MV-4-11 (cell line): ENCODE data around the gene APLP2.
"Not testable (repeated sequence)": the region's sequence is repeated elsewhere in the genome, so short reads cannot be mapped to it uniquely, and the experiment has no call there.

ENCODE experiments used
- DNase-seq: peaks from one replicate; lab custom pipeline; 2025; lab: John Stamatoyannopoulos, UW

Gene APLP2

DNA sequence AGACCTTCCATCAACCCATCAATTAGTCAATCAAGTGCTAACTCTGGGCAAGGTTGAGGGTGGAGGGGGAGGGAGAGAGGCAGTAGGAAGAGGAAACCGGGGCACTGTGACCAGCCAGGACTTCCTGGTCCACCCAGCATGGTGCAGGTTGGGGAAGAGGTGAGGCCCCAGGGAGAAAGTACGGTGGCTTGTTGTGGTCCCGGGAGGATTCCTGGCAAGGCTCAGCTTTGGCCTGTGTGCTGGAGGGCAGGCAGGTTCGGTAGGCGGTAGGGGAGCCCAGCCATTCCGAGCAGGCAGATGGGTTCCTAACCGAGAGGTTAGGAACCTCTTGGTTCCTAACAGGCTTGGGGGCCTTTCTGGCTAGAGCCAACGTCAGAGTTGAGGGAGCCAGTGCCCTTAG, 100.7 kb downstream of the APLP2 start:
- DNase-seq, result no peak

DNA sequence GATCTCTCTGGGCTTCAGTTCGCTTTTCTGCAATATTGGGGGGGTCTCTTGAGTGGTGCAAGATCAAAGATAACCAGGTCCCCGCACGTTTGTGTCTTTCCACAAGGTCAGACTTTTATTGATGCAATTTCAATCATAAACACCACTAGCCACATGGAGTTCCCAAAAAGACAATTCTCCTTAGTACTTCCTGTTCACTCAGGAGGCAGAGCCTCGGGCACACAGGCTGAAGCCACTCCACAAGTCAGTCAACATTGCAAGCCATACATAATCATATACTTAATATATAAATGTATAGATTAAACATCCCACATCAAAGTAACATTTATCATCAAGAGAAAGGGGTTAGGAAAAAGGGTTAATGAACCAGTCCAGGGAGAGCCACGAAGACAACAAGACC, 101.8 kb downstream of the APLP2 start:
- DNase-seq, result peak; percentile 24

DNA sequence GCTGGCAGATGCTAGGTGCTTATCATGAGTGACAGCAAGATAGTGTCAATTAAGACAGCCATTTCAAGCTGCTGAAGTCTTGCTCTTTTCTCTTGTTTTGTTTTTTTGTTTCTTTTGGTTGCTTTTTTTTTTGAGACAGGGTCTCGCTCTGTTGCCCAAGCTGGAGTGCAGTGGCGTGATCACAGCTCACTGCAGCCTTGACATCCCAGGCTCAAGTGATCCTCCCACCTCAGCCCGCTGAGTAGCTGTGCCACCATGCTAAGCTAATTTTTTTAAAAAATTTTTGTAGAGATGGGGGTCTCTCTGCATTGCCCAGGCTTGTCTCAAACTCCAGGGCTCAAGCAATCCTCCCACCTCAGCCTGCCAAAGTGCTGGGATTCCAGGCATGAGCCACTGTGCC, 102.3 kb downstream of the APLP2 start:
- DNase-seq, result not testable (repeated sequence)

DNA sequence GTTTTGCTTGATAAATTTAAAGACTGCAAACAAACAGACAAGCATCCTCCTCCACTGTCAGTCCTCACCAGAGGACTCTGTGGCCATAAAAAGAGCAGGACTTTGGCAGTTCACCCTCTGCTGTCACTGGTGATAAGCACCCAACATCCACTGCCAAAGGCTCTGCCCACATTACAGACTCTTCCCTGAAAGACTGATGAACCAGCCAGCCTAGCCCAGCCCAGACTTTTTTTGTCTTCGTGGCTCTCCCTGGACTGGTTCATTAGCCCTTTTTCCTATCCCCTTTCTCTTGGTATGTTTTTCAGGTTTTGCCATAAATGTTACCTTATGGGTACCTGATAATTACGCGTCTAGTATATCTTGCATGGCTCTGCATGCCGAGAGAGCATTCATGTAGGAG, 104.9 kb downstream of the APLP2 start:
- DNase-seq, result no peak

DNA sequence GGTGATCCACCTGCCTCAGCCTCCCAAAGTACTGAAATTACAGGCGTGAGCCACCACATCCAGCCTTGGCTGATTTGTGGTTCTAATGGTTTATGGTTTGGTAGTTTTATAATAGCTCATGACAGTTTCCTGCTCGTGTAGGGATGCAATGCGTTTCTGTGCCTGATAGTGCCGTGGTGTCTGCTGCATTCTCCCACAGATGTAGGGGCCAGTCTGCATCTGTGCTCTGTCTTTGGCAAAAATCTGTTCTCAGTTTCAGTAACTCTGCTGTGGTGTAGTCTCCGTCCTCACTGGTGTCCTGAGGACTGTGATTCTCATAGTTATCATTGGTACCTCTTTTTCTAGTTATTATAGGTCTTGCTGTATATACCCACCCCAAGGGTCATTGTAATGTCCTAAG, 106.2 kb downstream of the APLP2 start:
- no peak for DNase-seq

DNA sequence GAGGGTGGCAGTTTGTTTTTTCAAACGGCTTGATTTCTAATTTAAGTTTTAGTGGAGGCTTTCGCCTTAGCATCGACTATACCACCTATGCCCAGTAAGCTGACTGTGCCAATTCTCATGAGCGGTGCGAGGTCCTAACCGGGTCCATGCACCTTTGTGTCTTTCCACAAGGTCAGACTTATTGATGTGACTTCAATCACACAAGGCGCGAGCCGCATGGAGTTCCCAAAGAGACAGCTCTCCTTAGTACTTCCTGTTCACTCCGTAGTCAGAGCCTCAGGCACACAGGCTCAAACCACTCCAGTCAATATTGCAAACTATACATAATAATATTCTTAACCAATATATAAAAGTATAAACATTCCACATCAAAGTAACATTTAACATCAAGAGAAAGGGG, 108.1 kb downstream of the APLP2 start:
- no peak for DNase-seq

DNA sequence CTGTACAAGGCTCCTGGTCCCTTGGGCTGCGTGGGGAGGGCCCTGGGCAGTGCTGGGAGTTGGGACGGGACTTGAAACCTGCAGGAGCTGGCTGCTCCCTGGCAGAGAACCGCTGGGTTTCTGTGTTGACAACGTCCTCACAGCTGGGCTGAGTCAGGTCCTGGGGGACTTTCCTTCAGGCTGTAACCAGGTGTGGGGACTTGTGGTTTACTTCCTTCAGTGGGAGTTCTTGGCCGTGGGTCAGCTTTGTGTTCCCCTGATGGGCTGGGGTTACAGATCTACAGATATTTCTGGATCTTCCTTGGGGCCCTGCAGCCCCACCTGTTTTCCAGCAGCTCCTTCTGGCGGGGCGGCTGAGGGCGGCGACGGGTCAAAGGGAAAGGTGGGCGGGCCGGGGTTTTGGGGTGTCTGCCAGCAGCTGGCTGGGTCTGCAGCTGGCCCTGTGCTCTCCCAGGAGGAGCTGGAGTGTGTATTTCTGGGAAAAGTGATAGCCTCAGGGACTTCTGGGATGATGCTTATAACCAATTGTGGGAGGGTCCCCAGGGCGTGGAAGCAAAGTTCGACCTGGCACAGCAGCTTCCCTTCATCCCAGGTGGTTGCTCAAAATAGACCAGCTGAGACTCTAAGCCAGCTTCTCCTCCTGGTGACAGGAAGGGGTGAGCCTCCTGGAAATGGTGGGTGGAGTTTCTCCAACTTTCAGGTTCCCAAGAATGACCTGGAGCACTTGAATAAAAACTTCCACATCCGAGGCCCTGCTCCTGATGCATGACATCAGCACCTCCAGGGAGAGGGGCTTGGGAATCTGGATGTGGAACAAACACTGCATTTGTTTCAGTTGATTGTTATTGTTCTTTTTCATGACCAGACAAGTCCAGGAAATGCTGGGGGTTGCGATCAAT, 109.0 kb downstream of the APLP2 start:
- no peak for DNase-seq

DNA sequence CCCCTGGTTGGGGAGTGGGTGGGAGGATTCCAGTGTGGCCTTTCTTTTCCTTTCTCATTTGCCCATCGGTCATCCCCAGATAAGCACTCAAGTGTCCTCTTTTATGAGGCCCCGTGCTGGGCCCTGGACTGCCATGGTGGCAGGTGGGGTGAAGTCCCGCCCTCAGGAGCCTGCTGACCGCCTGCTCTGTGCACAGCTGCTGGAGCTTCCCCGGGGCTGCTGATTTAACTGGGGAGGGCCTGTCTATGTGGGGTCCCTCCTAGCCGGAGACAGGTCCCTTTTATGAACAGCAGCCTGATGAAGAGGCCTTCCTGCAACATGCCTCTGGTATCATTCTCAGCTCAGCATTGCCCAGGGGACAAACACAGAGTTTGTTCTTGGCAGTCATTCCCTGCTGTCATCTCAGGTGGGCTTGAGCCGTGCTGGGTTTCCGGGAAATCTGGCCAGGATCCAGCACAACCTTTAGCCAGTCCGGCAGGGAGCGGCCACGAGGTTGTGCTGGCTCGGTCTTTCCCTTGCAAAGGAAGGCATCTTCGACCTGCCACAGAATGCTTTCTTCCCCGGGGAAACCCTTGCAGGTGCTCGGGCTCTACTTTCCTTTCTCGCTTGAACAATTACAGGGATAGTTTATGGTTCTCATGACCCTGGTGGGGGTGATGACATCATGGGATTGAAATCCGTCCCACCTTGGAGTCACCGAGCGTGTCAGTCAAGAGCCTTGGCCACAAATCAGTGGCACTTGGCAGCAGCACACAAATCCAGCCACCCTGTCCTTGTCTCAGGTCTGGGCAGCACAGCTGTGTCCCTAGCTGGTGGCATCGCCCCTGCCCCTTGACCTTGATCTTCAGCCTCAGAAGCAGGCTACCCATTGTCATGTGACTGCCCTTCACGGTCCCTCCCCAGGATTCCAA, 110.0 kb downstream of the APLP2 start:
- no peak for DNase-seq

DNA sequence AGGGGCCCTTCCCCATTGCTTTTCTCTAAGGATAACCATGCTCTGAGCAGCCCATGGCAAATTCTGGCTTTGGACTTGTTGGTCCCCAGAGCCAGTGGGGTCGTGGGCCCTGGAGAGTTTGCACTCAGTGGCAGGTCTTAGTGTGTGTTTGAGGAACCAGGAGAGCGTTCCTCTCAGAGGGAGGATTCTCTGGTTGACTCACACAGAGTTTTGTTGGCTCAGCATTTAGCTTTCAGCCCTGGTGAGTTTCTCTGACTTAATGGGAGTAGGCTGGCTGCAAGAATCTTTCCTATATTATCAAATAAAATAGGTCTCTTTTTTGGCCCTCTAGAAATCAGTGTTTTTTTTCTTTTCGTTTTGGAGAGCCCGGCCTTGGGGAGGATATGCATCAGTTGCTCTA, 110.8 kb downstream of the APLP2 start:
- DNase-seq, result peak; percentile 42

DNA sequence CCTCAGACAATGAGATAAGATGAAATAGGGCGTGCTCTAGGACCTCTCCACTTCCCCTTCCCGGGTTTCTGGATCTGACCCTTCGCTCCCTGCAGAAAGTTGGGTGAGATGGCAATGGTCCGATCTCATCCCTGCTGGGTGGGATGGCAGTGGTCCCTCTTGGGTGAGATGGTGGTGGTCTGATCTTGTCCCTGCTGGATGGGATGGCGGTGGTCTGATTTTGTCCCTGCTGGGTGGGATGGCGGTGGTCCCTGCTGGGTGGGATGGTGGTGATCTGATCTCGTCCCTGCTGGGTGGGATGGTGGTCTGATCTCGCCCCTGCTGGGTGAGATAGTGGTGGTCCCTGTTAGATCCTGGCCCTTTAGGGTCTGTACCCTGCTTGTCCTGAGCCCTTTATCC, 111.2 kb downstream of the APLP2 start:
- no peak for DNase-seq

DNA sequence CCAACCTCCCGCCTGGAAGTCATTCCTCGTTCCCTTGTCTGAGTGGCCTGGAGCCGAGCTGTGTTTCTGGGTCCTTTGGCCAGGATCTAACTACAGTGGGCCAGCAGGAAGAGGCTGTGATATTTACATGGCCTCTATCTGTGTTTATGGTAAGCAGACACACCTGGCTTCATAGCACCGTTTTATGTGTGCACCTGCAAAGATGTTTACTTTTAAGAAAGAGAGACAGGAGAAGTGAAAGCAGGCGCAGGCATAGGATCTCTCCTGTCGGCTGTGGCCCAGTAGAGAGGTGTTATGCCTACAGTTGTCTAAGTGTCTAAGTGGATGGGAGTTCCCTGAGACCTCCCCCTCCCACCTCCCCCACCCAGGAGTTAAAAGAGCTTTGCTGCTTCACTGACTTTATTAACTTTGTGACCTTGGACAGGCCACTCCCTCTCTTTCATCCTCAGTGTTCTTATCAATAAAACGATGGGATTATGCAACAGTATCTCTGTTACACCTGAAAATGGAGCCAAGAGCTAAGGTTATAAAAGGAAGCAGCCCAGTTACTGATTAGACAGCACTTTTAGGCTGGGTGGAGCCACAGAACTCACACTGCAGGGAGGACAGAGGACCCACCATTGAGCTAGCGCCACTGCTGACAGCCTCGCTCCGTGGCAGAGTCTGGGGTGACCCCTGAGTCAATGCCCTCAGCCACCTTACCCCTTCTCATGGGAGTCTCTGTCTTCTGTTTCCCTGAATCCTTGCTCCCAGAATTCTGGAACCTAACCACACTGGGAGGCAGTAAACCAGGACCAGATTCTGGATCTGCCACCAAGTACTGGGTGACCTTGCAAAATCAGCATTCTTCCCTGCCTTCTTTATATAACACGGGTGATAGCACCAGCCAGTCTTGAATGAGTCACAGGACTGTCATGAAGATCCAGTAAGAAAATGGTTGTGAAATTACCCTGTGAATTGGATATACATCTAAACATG, 111.9 kb downstream of the APLP2 start:
- peak; percentile 60 for DNase-seq

DNA sequence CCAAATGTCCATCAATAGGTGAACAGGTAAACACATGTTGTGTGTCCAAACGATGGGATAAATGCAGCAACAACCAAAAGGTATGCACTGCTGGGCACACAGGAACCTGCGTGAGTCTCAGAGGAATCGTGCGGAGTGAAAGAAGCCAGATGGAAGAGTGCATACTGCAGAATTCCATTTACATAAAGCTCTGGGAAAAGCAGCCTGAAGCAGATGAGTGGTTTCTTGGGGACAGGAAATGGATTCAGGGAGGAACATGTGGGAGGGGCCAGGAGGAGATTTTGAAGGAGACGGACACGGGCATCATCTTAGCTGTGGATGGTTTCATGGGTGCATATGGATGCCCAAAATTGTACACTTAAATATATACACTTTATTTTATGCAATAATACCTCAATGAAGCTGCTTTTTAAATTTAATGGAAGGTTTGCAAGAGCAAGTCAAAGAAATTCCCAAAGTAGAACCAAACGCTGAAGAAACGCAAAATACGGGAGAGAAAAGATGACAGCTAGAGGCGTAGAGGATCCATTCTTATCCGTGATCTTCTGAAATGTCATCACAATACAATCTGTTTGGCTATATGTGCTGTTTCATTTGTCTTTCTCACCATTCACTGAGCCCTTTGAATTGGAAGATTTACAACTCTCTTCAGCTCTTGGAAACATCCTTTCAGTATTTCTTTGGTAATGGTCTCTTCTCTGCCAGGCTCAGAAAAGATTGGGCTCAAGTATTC, 114.3 kb downstream of the APLP2 start:
- DNase-seq, result no peak

DNA sequence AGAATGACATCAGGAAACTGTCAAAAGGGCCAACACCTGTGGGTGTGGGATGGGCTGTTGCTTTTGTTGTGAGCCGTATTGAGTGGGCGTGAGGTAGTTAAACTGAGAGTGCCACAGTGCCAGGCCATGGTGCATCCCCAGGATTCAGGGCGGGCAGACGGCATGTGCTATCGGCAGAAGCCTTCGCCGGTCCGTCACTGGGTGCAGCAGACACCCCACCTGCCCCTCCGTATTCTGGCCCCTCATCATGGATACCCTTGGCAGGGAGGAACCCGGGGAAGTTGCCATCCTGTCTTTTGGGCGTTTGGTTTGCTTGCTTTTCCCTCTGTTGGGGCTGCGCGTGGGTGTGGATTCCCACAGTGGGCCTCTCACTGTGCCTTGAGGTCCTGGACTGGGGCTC, 117.4 kb downstream of the APLP2 start:
- no peak for DNase-seq

DNA sequence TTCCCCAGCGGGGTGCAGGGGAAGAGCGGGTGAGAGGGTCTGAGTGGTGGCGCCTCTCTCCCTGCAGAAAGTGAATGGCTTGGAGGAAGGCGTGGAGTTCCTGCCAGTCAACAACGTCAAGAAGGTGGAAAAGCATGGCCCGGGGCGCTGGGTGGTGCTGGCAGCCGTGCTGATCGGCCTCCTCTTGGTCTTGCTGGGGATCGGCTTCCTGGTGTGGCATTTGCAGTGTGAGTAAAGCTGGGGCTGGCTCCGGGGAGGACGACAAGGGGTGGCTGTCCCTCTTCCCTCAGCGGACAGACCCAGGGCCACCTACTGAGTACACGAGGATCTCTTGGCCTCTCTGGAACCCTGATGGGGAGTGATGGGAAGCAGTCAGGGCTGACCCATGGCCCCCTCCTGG, 118.4 kb downstream of the APLP2 start:
- DNase-seq, result no peak

DNA sequence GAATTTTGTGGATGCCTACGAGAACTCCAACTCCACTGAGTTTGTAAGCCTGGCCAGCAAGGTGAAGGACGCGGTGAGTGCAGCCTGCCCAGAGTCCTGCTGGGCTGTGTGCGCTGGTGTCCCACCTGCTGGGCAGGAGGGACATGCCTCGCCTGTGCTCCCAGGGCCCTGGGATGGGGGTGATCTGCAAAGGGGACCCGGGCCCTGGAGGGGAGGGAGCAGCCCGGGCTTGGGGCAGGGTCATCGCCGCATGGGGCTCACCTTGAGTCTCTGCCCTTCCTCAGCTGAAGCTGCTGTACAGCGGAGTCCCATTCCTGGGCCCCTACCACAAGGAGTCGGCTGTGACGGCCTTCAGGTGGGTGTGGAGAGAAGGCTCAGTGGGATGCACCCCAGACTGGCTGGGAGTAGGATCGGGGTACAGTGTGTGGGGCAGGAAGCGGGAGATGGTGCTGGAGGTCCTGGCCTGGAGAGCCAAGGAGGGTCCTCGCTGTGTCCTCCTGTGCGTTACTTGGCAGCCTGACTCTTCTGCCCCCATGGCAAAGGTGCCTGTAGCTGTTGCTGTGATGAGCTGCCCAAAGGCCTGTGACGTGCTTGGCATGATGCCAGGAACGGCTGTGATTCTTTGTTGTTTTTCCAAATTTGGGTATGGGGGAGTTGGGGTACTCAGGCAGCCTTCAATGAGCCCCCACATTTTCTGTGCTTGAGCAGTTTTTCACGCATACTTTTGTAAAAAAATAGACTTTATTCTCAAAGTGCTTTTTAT, 119.1 kb downstream of the APLP2 start:
- no peak for DNase-seq

DNA sequence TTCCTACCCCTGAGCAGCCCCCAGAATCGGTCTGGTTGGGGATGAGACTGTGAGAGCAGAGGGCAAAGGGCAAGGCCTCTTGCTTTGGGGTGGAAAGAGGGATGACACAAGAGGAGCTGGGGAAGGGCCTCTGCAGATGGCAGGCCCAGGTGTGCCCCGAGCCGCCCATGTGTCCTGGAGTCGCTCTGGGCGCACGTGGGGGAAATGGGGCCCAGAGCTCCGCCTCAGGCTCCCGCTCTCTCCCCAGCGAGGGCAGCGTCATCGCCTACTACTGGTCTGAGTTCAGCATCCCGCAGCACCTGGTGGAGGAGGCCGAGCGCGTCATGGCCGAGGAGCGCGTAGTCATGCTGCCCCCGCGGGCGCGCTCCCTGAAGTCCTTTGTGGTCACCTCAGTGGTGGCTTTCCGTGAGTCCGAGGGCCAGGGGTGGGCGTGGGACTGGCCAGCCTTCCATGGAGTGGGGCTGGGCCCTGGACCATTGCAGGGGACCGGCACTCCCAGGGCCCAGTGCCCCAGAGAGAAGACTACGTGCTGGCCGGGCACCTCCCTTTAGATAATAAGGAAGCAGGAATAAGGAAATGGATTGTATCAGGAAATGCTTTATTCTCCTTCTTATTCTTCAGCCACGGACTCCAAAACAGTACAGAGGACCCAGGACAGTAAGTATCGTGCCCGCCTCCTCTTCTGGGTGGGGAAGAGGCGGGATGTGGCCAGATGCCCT, 120.0 kb downstream of the APLP2 start:
- no peak for DNase-seq

DNA sequence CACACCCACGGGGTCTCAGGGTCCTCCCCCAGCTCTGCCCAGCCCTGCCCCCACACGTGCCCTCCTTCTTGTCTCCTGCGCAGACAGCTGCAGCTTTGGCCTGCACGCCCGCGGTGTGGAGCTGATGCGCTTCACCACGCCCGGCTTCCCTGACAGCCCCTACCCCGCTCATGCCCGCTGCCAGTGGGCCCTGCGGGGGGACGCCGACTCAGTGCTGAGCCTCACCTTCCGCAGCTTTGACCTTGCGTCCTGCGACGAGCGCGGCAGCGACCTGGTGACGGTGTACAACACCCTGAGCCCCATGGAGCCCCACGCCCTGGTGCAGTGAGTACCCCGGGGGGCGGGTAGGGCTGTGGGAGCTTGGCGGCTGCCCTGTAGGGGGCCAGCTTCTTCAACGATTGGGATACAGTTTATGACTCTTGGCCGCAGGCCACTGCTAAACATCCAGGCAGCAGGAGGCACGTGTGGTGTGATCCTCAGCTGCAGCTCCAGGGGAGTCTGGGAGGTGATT, 120.7 kb downstream of the APLP2 start:
- no peak for DNase-seq

DNA sequence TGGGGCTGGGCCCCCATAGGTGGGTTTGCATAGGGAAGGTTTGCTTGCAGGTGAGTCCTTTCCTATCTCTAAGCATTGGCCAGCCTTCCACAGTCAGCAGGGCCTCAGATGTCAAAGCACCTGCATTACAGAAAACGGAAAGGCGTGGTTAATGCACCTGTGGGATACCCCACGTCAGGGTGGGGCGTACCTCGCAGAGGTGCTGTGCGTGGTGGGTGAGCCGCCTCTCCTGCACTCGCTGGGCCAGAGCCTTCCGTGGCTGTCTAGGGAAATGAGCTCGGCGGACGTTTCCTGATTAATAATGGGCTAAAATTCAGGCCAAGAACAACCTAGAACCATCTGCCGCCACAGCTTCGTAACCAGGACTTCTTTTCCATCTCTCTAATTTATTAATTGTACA, 122.2 kb downstream of the APLP2 start:
- no peak for DNase-seq

DNA sequence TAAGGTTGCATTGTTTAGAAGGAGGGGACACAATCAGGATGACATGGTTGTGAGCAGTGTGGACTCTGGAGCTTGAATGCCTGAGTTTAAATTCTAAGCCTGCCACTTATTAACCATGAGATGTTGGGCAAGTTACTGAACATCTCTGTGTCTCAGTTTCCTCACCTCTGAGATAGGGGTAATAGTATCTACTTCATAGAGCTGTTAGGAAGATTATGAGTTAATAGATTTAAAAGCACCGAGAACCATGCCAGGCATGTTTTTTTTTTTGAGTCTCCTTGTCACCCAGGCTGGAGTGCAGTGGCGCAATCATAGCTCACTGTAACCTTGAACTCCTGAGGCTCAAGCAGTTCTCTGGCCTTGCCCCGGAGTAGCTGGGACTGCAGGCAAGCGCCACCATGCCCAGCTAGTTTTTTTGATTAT, 123.2 kb downstream of the APLP2 start:
- DNase-seq, result no peak
